RWPE2 (cell line): ENCODE results near the gene GBF1.

Experiments
- ATAC-seq: fragments of 200-7000 bp; cut with Tn5 transposase; 3 replicates; pipeline ENCODE4 v1.9.1; 2021; ENCODE audit warnings: low read depth
- DNase-seq: peaks from one replicate; pipeline ENCODE4 v3.0.0-alpha.2; 2020; ENCODE audit warnings: low spot score
- H3K27ac ChIP-seq: fragments of 450-650 bp; 2 replicates; pipeline ENCODE4 v1.5.1; 2017; ENCODE audit warnings: mild to moderate bottlenecking; ENCODE audit not compliant: poor library complexity, severe bottlenecking
- H3K27me3 ChIP-seq: fragments of 250-450 bp; sonication (Bioruptor Pico); 2 replicates; pipeline ENCODE4 v1.5.1; 2021; ENCODE audit warnings: mild to moderate bottlenecking, moderate library complexity; ENCODE audit not compliant: insufficient read depth, poor library complexity, severe bottlenecking
- H3K36me3 ChIP-seq: fragments of 250-450 bp; sonication (Bioruptor Pico); 2 replicates; pipeline ENCODE4 v1.5.1; 2020; ENCODE audit warnings: low read depth, mild to moderate bottlenecking, moderate library complexity
- H3K4me1 ChIP-seq: fragments of 250-450 bp; sonication (Bioruptor Pico); 2 replicates; pipeline ENCODE4 v1.5.1; 2021; ENCODE audit warnings: mild to moderate bottlenecking, moderate library complexity; ENCODE audit not compliant: insufficient read depth, poor library complexity, severe bottlenecking
- H3K4me3 ChIP-seq: fragments of 250-450 bp; sonication (Bioruptor Pico); 2 replicates; pipeline ENCODE4 v1.5.1; 2021; ENCODE audit warnings: mild to moderate bottlenecking, moderate library complexity; ENCODE audit not compliant: severe bottlenecking
- H3K9me3 ChIP-seq: fragments of 250-450 bp; sonication (Bioruptor Pico); 2 replicates; pipeline ENCODE4 v1.5.1; 2021; ENCODE audit warnings: mild to moderate bottlenecking, moderate library complexity; ENCODE audit not compliant: severe bottlenecking
- TF ChIP-seq, protein P1 (sequence below): fragments of 450-650 bp; IDR thresholded peaks from one replicate; pipeline ENCODE4 v1.5.1; 2017; ENCODE audit warnings: mild to moderate bottlenecking, moderate library complexity; ENCODE audit not compliant: poor library complexity, severe bottlenecking

GBF1 gene

GRCh38 chr10:102284531-102284930 is 39.2 kb downstream of the GBF1 start:
- TF ChIP-seq, protein P1, sequence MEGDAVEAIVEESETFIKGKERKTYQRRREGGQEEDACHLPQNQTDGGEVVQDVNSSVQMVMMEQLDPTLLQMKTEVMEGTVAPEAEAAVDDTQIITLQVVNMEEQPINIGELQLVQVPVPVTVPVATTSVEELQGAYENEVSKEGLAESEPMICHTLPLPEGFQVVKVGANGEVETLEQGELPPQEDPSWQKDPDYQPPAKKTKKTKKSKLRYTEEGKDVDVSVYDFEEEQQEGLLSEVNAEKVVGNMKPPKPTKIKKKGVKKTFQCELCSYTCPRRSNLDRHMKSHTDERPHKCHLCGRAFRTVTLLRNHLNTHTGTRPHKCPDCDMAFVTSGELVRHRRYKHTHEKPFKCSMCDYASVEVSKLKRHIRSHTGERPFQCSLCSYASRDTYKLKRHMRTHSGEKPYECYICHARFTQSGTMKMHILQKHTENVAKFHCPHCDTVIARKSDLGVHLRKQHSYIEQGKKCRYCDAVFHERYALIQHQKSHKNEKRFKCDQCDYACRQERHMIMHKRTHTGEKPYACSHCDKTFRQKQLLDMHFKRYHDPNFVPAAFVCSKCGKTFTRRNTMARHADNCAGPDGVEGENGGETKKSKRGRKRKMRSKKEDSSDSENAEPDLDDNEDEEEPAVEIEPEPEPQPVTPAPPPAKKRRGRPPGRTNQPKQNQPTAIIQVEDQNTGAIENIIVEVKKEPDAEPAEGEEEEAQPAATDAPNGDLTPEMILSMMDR, result no peak
- no peaks in the 10 kb centered on the region for H3K27me3 ChIP-seq
- peaks cover under 1% of the 10 kb centered on the region; the same call in 1 of the 2 replicates for H3K36me3 ChIP-seq
- H3K9me3 ChIP-seq, result no peaks in the 10 kb centered on the region
- peaks cover 20% of the 10 kb centered on the region for H3K4me1 ChIP-seq
- H3K27ac ChIP-seq, result no peak overlapping the region
- H3K4me3 ChIP-seq, result no peak overlapping the region
- DNase-seq, result no peak
- ATAC-seq, result no peak

- no peaks in the 10 kb centered on the region for H3K36me3 ChIP-seq
- ATAC-seq, result no peak
- no peak for DNase-seq
Measured at GRCh38 chr10:102285133-102285532, 39.8 kb downstream of the GBF1 start.

DNA sequence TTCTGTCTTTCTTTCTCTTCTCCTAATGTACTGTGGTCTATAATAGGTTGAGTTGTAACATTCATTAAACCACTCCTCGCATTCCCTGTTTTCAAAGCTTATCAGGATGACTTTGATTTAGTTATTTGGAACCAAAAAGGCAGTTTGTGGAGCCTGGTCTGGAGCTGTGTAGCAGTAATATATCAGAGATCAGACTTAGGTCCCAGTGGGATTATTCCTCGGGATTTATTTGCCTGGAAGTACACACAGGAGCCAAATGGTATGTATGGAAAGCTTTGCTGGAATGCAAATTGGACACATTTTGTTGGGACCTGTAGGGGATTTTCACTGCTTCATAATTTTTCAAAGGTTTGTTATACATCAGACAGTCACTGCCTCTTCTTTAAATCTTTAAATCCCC is 40.9 kb downstream of the GBF1 start:
- Histone ChIP-seq H3K27me3 (no peaks in the 10 kb centered on the region), H3K36me3 (no peaks in the 10 kb centered on the region), H3K9me3 (no peaks in the 10 kb centered on the region), H3K4me3 (no peak overlapping the region), H3K4me1 (peaks cover 16% of the 10 kb centered on the region), H3K27ac (no peak overlapping the region)
- ATAC-seq (no peak), DNase-seq (no peak)
- TF ChIP-seq, protein P1, result no peak

More at GRCh38 chr10:102285133-102285532, 39.8 kb downstream of the GBF1 start:
- TF ChIP-seq, protein P1, result no peak
- Histone ChIP-seq H3K9me3 (no peaks in the 10 kb centered on the region), H3K27me3 (no peaks in the 10 kb centered on the region), H3K27ac (no peak overlapping the region), H3K4me3 (no peak overlapping the region), H3K4me1 (peaks cover 20% of the 10 kb centered on the region)

DNA sequence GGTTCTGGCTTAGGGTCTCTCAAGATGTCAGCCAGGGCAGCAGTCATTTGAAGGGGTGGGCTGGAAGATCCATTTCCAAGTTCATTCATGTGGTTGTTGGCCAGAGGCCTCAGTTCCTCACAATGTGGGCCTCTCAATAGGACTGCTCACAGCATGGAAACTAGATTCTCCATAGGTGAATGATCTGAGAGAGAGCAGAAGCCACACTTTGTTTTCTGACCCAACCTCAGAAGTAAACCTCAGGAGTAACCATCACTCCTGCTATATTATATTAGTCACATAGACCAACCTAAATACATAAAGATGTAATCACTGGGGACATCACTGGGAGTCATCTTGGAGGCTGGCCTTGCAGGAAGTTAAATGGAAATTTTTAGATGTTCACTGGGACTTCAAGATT is 42.2 kb downstream of the GBF1 start:
- Histone ChIP-seq H3K4me3 (no peak overlapping the region), H3K36me3 (no peaks in the 10 kb centered on the region), H3K4me1 (peaks cover 15% of the 10 kb centered on the region), H3K9me3 (no peaks in the 10 kb centered on the region), H3K27me3 (no peaks in the 10 kb centered on the region), H3K27ac (no peak overlapping the region)
- ATAC-seq, result no peak
- TF ChIP-seq, protein P1, result no peak
- DNase-seq, result no peak

DNA sequence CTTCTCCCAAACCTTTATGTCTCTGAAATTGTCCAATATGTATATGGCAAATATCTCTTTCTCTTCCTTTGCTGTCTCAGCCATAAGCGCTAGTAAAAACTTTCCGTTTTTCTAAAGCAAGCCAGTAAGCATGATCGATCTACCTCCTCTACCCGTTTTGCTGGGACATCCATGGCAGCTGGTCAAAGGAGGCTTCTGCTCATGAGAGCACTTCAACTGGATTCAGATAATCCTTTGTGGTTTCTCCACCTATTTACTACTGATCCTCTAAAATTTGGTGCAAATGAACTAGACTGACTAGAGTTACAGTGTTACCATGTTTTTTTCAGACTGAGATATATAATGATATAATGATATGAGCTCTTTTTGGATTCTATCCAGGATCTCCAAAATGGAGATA is 42.7 kb downstream of the GBF1 start:
- Histone ChIP-seq H3K4me3 (no peak overlapping the region), H3K9me3 (no peaks in the 10 kb centered on the region), H3K4me1 (peaks cover 10% of the 10 kb centered on the region), H3K36me3 (peaks cover 3% of the 10 kb centered on the region; the same call in 1 of the 2 replicates), H3K27ac (no peak overlapping the region), H3K27me3 (no peaks in the 10 kb centered on the region)
- DNase-seq (no peak), ATAC-seq (no peak)
- TF ChIP-seq, protein P1, result no peak
